GM12878 (cell line): Measurements from ENCODE around the gene SNX15. TPM values are rescaled to one million over a fixed set of nuclear protein-coding genes. Genes with fewer than 3 reads are reported as not detected.

Source experiments
- ATAC-seq: fragments of 200-7000 bp; cut with Tn5 transposase; 3 replicates; pipeline ENCODE4 v1.9.1; 2020; ENCODE audit warnings: mild to moderate bottlenecking, moderate library complexity
- BruUV-seq: library from RNA; stranded (reverse); fragments of 400-500 nt; replicated peaks from 2 replicates; lab custom pipeline; 2021; lab: Mats Ljungman, UMichigan
- CTCF ChIA-PET: fragments of 300-600 bp; sonication (Branson Sonifier 250); formaldehyde crosslinking; extraction: SDS; loops from one replicate; lab custom pipeline; 2021; ENCODE audit warnings: inconsistent platforms; lab: Yijun Ruan, JAX
- POLR2A ChIA-PET: fragments of 350-600 bp; formaldehyde crosslinking; extraction: SDS; loops from one replicate; lab custom pipeline; 2021; ENCODE audit warnings: inconsistent platforms; lab: Charles Lee
- RAD21 ChIA-PET: fragments of 300-600 bp; sonication (Branson Sonifier 250); formaldehyde crosslinking; loops from one replicate; lab custom pipeline; 2023; ENCODE audit warnings: antibody characterized with exemption; ENCODE audit not compliant: unreplicated experiment; lab: Charles Lee
- SMC1A ChIA-PET: fragments of 300-600 bp; sonication (Branson Sonifier 250); formaldehyde crosslinking; loops from one replicate; lab custom pipeline; 2023; ENCODE audit not compliant: unreplicated experiment, uncharacterized antibody; lab: Charles Lee
- DNase-seq: peaks from one replicate; pipeline ENCODE4 v3.0.0-alpha.2; 2011; ENCODE audit warnings: low read depth, low spot score
- FAIRE-seq: peaks from 3 replicates; lab custom pipeline; 2011; peaks lifted over from hg19 to GRCh38; lab: Jason Lieb, UNC
- H2AFZ ChIP-seq: 2 replicates; pipeline ENCODE4 v1.6.0; 2011; ENCODE audit warnings: low read depth, low read length, control low read depth; ENCODE audit not compliant: control insufficient read depth
- H3K27ac ChIP-seq: 2 replicates; pipeline ENCODE4 v1.5.1; 2011; ENCODE audit warnings: control low read depth; ENCODE audit not compliant: control insufficient read depth, insufficient read depth
- H3K27me3 ChIP-seq, 2 experiments: replicated peaks in 1 of 2; 2 replicates each; pipeline versions ENCODE4 v1.6.0 to v1.6.1; 2011; ENCODE audit warnings: low read length in 1 of 2; ENCODE audit not compliant: control insufficient read depth in 2 of 2, insufficient read depth in 2 of 2
- H3K36me3 ChIP-seq, 2 experiments: 2 replicates each; pipeline ENCODE4 v1.5.1; 2011; ENCODE audit warnings: low read length in 1 of 2; ENCODE audit not compliant: control insufficient read depth in 2 of 2, insufficient read depth in 2 of 2
- H3K4me1 ChIP-seq: 2 replicates; pipeline ENCODE4 v1.6.1; 2011; ENCODE audit warnings: mild to moderate bottlenecking, low read length, moderate library complexity, mixed read lengths; ENCODE audit not compliant: control insufficient read depth, insufficient read depth
- H3K4me2 ChIP-seq: 2 replicates; pipeline ENCODE4 v1.6.0; 2011; ENCODE audit warnings: control low read depth; ENCODE audit not compliant: control insufficient read depth, insufficient read depth
- H3K4me3 ChIP-seq: fragments of 200-600 bp; sonication (generic); 2 replicates; pipeline ENCODE4 v1.5.1; 2016
- H3K79me2 ChIP-seq: 2 replicates; pipeline ENCODE4 v1.6.0; 2011; ENCODE audit warnings: low read length; ENCODE audit not compliant: control insufficient read depth, insufficient read depth
- H3K9ac ChIP-seq: 2 replicates; pipeline ENCODE4 v1.8.0; 2011; ENCODE audit warnings: low read length, control low read depth, mixed read lengths; ENCODE audit not compliant: control insufficient read depth, insufficient read depth
- H3K9me3 ChIP-seq: replicated peaks from 3 replicates; pipeline ENCODE4 v1.5.1; 2011; ENCODE audit warnings: mild to moderate bottlenecking, low read length; ENCODE audit not compliant: control insufficient read depth, insufficient read depth
- H4K20me1 ChIP-seq: 2 replicates; pipeline ENCODE4 v1.6.0; 2011; ENCODE audit not compliant: control insufficient read depth, insufficient read depth
- CBX3 ChIP-seq: fragments of 200-600 bp; sonication (generic); IDR thresholded peaks from 2 replicates; pipeline ENCODE4 v1.6.1; 2016; ENCODE audit warnings: low read depth, borderline replicate concordance
- CHD2 ChIP-seq: IDR thresholded peaks from 2 replicates; pipeline ENCODE4 v1.6.1; 2011; ENCODE audit warnings: low read depth, low read length, improper control_type of control experiment, borderline replicate concordance
- E2F4 ChIP-seq: IDR thresholded peaks from 2 replicates; pipeline ENCODE4 v1.6.1; 2012; ENCODE audit warnings: low read depth, low read length, improper control_type of control experiment
- EGR1 ChIP-seq, 2 experiments: IDR thresholded peaks; 1 replicate in 1 of 2; 2 replicates in 1 of 2; pipeline ENCODE4 v1.6.1; 2011 to 2012; ENCODE audit warnings: low read depth in 2 of 2, low read length in 2 of 2, borderline replicate concordance in 1 of 2, mild to moderate bottlenecking in 1 of 2, moderate library complexity in 1 of 2
- EZH2 ChIP-seq: IDR thresholded peaks from 2 replicates; pipeline ENCODE4 v1.6.1; 2012; ENCODE audit warnings: low read depth, mild to moderate bottlenecking, control low read depth, inconsistent platforms, low read length, borderline replicate concordance; ENCODE audit not compliant: control insufficient read depth
- MEF2B ChIP-seq: fragments of 450-650 bp; IDR thresholded peaks from 2 replicates; pipeline ENCODE4 v1.6.1; 2018; ENCODE audit warnings: mild to moderate bottlenecking, moderate library complexity; ENCODE audit not compliant: partially characterized antibody, poor library complexity, severe bottlenecking
- MLLT1 ChIP-seq: fragments of 450-650 bp; IDR thresholded peaks from 2 replicates; pipeline ENCODE4 v1.6.1; 2016; ENCODE audit warnings: mild to moderate bottlenecking
- POLR2A ChIP-seq: IDR thresholded peaks from 2 replicates; pipeline ENCODE4 v1.6.1; 2011; ENCODE audit warnings: low read depth, mild to moderate bottlenecking, low read length
- POLR2AphosphoS5 ChIP-seq: IDR thresholded peaks from 2 replicates; pipeline ENCODE4 v1.6.1; 2011; ENCODE audit warnings: mild to moderate bottlenecking, low read length, inconsistent platforms
- SUZ12 ChIP-seq: fragments of 200-600 bp; sonication (generic); IDR thresholded peaks from one replicate; pipeline ENCODE4 v1.6.1; 2018; ENCODE audit warnings: antibody characterized with exemption, mild to moderate bottlenecking; ENCODE audit not compliant: unreplicated experiment
- TCF7 ChIP-seq: IDR thresholded peaks from 2 replicates; pipeline ENCODE4 v1.6.1; 2014; ENCODE audit warnings: antibody characterized with exemption, borderline replicate concordance
- ZNF687 ChIP-seq: fragments of 450-650 bp; IDR thresholded peaks from 2 replicates; pipeline ENCODE4 v1.6.1; 2017; ENCODE audit warnings: mild to moderate bottlenecking, moderate library complexity
- WGBS: methylation state at CpG from one replicate; pipeline ENCODE4 v1.1.6; 2016; ENCODE audit warnings: low lambda C conversion rate; ENCODE audit not compliant: insufficient replicate concordance, insufficient coverage; ENCODE audit errors: missing lambda C conversion rate; 5-methylcytosine and 5-hydroxymethylcytosine counted together
- in situ Hi-C: fragments of 300-500 bp; cut with MboI; formaldehyde crosslinking; loops from 9 replicates; pipeline ENCODE4 v1.14.3; 2018; ENCODE audit warnings: mixed read lengths
- intact Hi-C: fragments of 100-400 bp; cut with micrococcal nuclease; formaldehyde crosslinking; loops from one replicate; pipeline ENCODE4 v1.14.2; 2022; ENCODE audit not compliant: unreplicated experiment
- polyA plus RNA-seq, 11 experiments: library from polyadenylated mRNA; depleted of rRNA in 4 of 11; unstranded in 6 of 11; stranded (reverse) in 5 of 11; fragments of >200 nt; fragmentation: Nextera tagmentation in 4 of 11; fragmentation: Illumina TruSeq in 1 of 11; extraction: Ambion mirVana in 4 of 11; extraction: Trizol in 1 of 11; gene quantifications; 1 replicate in 1 of 11; 2 replicates in 10 of 11; pipeline versions ENCODE4 v1.2.1 to v1.2.3, GENCODE V29; 2011 to 2016; ENCODE audit warnings: inconsistent platforms in 2 of 11, missing spikeins in 2 of 11, low read depth in 1 of 11
- total RNA-seq, 4 experiments: library from RNA; depleted of rRNA in 3 of 4; stranded (reverse); fragments of >200 nt in 3 of 4; fragmentation: Illumina TruSeq in 1 of 4; extraction: Trizol in 1 of 4; gene quantifications; 2 replicates each; pipeline versions ENCODE4 v1.2.1 to v1.2.3, GENCODE V29; 2013 to 2021

Gene SNX15
- total and polyA plus RNA-seq, 10 of the 15 experiments (the other 5 are each of a cell fraction or from before 2014, with no cell fraction given), result 2.4 to 24.0 (median 16.1) TPM

- TF ChIP-seq CHD2 (no peak), POLR2AphosphoS5 (no peak), POLR2A (no peak), MEF2B (no peak), MLLT1 (no peak), TCF7 (no peak), CBX3 (no peak), ZNF687 (no peak), EZH2 (no peak), E2F4 (no peak), SUZ12 (no peak), EGR1 (IDR thresholded peaks at IDR 0.05; ENCODE audit: borderline replicate concordance in 1 of 2, low read depth in 2 of 2, low read length in 2 of 2) (no peak)
- Histone ChIP-seq H3K4me1 (peaks cover 13% of the 10 kb centered on the region), H3K9ac (peak overlapping the region; percentile 87; the same call in 1 of the 2 replicates), H2AFZ (no peak overlapping the region), H3K4me3 (peak overlapping the region; percentile 86; the same call in 1 of the 2 replicates), H4K20me1 (no peaks in the 10 kb centered on the region), H3K27me3 (no peaks in the 10 kb centered on the region), H3K79me2 (peaks cover 42% of the 10 kb centered on the region), H3K9me3 (no peaks in the 10 kb centered on the region), H3K27ac (no peak overlapping the region), H3K36me3 (peaks cover 5 to 15% of the 10 kb centered on the region in 2 experiments), H3K4me2 (peak overlapping the region; percentile 68)
- ChIA-PET POLR2A (no interaction called here), CTCF (interaction anchor here (0.8 to 1.5 kb wide), 6 partner anchors 14 to 244 kb away, joined by 3 to 5 read pairs (median 3); partner anchors contain the start of genes FAU, MRPL49 and TM7SF2), SMC1A (interaction anchor here (0.8 kb wide), 2 partner anchors 9 to 32 kb away, joined by 3 read pairs; partner anchors contain the start of gene ZNHIT2), RAD21 (interaction anchor here (1.0 to 1.2 kb wide), 2 partner anchors 8 to 10 kb away, joined by 3 read pairs; no protein-coding TSS in a partner anchor)
- DNase-seq (no peak), ATAC-seq (no peak), FAIRE-seq (no peak)
- 82% methylated on average over 4 of the region's 4 CpGs for WGBS
- in situ Hi-C loops (no loop called here), intact Hi-C loops (loop anchor here (2.0 kb wide), 1 partner anchor 73 kb away; no protein-coding TSS in a partner anchor)
- no TSS peak for BruUV-seq
Observed at GRCh38 chr11:65085446-65085845, 58.2 kb downstream of the SNX15 start.
